Measurements from ENCODE around the gene CLK4.

- TF ChIP-seq ZNF274 (IDR thresholded peaks at IDR 0.05; ENCODE audit: low read depth, low read length) (no peak), SUZ12 (IDR thresholded peaks at IDR 0.05; ENCODE audit: extremely low read depth, insufficient read depth, insufficient read length) (no peak), YY1 (IDR thresholded peaks at IDR 0.05; ENCODE audit: insufficient read depth, insufficient read length) (no peak)
These were observed 4.1 kb downstream of the CLK4 start for GRCh38 chr5:178622679-178623247.
